GM19372 (cell line): ENCODE results near the gene SAMD3.
"Not testable (repeated sequence)": the region's sequence is repeated elsewhere in the genome, so short reads cannot be mapped to it uniquely, and the experiment has no call there.

Experiments
- ATAC-seq: cut with Tn5 transposase; IDR thresholded peaks from one replicate; pipeline ENCODE4 v1.9.1; 2021; ENCODE audit warnings: mild to moderate bottlenecking, low read depth, moderate library complexity; ENCODE audit not compliant: unreplicated experiment

SAMD3 gene

DNA sequence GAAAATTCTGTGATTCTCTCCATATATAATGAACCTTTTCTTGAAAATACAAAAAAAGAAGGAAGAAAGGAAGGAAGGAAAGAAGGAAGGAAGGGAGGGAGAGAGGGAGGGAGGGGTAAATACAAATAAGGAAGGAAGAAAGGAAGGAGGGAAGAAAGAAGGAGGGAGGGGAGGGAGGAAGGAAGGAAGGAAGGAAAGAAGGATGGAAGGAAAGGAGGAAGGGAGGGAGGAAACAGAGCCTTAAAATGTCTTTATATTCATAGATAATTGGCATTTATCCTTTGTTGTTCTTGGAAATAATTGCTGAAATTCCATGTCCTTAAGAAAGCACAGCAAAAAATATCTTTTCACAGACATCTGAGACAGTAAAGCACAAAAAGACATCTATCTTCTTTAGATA, 40.3 kb downstream of the SAMD3 start:
- ATAC-seq: no peak

DNA sequence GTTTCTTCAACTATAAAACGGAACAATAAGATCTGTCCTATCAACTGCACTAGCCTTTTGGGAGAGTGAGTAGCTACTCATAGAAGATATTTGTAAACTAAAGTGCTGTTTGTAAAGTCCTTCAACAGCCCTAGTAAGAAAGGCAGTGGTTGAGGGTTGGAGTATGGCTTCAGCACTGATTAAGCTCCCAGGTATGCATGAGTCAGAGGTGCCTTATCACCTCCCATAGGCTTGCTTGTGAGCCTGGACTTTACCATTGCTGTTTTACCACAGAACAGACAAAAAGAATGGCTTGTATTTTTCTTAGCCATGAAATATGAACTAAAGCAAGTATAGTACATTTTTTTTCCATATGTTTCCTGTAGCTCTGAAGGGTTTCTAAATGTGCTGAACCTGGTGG, 44.1 kb downstream of the SAMD3 start:
- ATAC-seq: no peak

DNA sequence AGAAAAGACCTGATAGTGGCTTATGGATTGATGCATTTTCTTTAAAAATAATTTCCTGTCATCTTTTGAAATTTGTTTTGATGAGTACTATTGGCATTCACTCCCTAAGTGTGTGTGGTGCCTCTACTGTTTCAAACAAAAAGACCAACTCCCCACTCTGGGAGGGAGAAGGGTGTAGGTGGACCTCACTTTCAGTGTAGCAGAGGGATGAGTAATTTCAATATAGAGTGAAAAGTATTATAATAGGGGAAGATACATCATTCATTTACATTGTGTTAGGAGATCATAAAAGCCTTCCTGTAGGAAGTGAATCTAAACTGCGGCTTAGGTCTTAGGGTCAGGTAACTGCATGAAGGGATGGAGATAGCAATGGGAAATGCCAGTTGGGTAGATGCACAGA, 46.4 kb downstream of the SAMD3 start:
- no peak for ATAC-seq

GRCh38 chr6:130173377-130174004, 49.3 kb downstream of the SAMD3 start:
- ATAC-seq: not testable (repeated sequence)

GRCh38 chr6:130170160-130170559, 52.6 kb downstream of the SAMD3 start:
- not testable (repeated sequence) for ATAC-seq

GRCh38 chr6:130167655-130168054, 55.1 kb downstream of the SAMD3 start:
- no peak for ATAC-seq

- ATAC-seq: no peak
Measured at GRCh38 chr6:130164251-130164650, 58.5 kb downstream of the SAMD3 start.

DNA sequence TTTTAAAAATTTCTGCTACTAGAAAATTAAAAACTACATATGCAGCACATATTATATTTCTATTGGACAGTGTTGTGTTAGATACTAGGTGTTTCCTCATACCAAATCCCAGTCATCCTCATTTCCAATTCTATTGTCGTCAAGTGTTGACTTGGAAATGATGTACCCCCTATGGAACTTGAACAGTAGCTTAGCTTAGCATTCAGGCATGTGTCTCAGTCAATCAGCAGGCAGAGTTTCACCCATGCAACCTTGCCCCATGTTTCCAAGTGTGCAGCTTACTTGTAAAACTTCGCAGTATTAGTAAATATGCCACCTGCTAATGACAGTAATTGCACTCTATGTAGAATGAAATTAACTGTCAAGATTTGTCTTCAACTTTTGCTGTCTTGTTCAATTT, 59.5 kb downstream of the SAMD3 start:
- ATAC-seq: no peak

DNA sequence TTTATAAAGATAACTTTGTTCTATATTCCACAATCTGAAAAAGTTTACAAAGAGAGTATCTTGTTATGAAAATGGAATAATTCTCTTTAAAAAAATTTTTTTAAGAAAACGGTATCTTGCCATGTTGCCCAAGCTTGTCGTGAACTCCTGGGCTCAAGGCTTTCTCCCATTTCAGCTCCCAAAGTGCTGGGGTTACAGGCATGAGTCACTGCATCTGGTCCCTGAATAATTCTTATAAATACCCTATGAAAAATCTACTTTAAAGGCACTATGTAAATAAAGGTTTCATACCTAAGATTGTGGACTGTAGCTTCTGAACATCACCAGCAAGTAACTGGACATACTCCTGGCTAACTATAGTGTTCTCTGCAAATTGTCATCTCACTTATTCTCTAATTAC, 60.3 kb downstream of the SAMD3 start:
- no peak for ATAC-seq

DNA sequence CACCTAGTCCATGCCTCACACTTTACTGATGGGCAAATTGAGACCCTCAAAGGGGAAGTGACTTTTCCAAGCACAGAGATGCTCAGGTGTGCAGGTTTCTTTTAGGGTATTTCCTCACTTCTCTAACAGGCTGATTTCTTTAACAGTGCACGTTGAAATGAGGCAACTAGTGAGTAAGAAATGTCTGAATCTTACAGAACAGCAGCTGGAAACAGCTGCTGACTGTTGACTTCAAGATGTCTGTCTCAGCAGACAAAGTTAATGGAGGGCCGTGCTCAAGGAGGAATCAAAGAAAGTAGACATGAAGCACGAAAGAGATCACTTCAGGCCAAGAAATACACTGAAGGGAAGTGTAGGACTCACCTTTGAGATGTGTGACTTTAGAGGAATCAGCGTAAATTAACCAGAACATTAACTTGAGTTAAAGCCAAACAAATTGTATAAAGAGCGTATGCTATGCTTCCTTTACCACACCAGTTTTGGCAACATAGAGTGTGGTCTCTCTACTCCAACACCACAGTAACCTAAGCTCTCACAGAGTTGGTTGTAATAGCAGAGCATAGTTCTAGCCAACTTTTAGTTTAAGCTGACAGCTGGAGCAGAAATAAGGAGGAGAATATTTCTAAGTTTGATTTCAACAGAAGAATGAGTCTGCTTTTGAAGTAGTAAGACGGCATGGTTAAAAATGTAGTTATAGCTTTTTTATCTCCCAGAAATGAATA, 60.9 kb downstream of the SAMD3 start:
- no peak for ATAC-seq

DNA sequence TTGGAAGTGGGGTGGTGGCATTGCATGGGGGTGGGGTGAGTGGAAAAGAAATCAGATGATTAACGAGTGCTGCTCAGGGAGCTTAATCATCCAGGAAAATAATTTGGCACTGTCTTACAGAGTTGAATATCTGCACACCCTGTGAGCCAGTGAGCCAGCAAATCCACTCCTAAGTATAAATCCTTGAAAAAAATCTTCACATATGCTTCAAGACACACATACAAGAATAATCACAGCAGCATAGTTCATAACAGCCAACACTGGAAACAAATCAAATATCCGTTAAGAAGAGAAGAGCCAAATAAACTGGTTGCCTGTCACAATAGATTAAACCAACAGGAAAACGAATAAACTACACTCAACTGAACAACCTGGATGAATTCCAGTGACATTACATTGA, 62.8 kb downstream of the SAMD3 start:
- no peak for ATAC-seq

DNA sequence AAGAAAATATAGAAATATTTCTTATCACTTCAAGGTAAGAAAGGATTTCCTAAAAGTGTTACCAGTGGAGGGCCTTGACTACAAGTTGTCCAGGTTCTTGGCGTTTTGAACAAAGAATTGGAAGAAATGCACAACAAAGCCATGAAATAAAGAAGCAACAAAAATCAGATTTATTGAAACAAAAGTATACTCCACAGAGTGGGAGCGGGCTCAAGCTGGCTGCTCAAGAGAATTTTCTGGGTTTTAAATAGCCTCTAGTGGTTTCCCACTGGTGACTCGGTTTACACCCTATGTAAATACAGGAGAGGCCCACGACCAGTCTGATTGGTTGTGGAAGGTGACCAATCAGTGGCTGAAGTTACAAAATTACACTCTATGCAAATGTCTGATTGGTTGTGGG, 64.2 kb downstream of the SAMD3 start:
- ATAC-seq: no peak

- no peak for ATAC-seq
Measured at GRCh38 chr6:130158056-130158455, 64.7 kb downstream of the SAMD3 start.

DNA sequence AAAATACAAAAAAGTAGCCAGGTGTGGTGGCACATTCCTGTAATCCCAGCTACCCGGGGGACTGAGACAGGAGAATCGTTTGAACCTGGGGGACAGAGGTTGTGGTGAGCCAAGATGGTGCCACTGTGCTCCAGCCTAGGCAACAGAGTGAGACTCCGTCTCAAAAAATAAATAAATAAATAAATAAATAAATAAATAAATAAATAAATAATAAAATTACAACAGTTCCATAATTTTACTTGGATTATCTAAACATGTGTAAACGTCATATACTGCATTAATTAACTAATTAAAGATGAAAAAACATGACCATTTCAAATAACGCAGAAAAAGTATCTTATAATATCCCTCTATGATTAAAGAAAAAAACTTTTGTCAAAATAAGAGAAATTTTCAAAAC, 65.8 kb downstream of the SAMD3 start:
- no peak for ATAC-seq

DNA sequence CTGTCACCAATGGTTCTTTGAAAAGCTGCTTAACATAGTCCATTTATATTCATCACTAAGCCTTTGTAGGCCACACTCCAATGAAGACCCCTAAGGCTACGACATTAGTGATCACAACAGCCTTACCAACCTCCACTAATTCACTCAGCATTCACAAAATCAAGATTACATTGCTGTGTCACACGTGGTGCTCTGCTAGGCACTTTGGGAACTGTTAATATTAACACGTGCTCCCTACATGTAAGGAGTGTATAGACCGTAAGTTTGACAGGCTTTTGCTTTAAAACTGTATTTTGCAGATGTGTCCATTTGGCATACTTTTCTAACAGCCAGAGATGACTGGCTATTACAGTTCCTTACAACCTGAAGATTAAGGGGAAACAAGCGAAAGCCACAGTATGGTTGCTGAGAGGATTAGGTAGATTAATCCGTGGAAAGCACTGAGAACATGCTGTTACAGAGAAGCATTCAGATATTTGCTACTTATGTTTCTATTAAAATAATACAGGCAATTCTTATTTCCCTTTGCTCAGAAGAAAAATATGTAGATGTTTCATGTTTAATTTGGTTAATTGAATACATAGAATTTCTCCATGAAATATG, 69.7 kb downstream of the SAMD3 start:
- ATAC-seq: no peak

GRCh38 chr6:130150906-130151305, 71.8 kb downstream of the SAMD3 start:
- no peak for ATAC-seq

GRCh38 chr6:130149016-130149415, 73.7 kb downstream of the SAMD3 start:
- ATAC-seq: not testable (repeated sequence)

- no peak for ATAC-seq
Measured at GRCh38 chr6:130148181-130148580, 74.6 kb downstream of the SAMD3 start.

DNA sequence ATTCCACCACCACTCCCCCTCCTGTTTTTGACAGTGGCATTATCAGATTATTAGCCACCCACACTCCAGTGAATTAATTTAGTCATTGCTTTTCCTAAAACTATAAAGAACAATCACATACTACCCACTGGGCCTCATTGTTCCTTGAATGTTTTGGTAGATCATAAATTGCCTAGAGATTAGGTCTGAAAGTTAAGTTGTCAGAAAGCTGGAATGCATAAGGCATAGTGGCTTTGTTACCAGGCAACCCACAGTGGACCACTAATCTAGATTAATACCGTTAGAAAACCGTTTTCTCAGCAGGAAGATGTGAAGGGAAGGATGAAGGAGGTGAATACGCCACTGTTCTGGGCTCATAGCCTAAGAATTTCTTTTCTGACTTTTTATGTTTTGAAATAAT, 75.6 kb downstream of the SAMD3 start:
- ATAC-seq: no peak

DNA sequence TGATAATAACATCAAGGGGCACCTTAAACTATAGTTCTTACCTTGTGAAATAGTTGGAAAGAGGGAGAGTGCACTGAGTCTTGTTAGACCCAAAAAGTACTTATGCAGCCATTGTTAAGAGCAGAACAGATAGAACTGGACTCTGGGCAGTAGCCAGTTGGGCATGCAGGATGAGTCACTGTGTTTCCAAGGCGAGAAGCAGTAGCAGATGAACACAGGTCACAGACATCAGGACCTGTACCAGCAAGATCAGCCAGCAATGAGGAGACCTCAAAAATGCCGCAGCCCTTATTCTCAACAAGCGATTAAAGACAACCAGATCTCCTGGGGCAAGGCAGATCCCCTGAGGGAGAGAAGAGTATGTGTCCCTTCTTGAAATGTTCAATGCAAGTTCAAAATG, 79.0 kb downstream of the SAMD3 start:
- no peak for ATAC-seq

GRCh38 chr6:130140084-130140483, 82.7 kb downstream of the SAMD3 start:
- no peak for ATAC-seq

DNA sequence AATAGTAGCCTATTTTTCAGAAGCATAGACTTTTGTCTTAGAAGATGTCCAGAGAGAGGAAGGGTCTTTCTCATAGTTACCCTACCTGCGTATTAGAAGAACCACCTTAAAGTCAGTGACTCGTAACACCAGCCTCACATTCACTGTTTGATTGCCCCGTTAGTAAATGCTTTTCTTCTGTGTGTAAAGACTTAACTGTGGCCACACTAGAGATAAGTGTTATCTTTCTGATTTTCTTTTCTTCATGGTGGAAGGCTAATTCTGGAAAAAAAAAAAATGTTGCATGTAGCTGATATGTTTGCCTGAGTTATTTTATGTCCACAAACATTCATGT, 83.9 kb downstream of the SAMD3 start:
- no peak for ATAC-seq
